IMR-90 (cell line): Measurements from ENCODE around the gene CTSC. TPM values are rescaled to one million over a fixed set of nuclear protein-coding genes. Genes with fewer than 3 reads are reported as not detected.

Source experiments
- ATAC-seq: fragments of 200-7000 bp; cut with Tn5 transposase; 2 replicates; pipeline ENCODE4 v1.9.1; 2020; ENCODE audit warnings: low read depth, mild to moderate bottlenecking, moderate library complexity
- BruUV-seq: library from RNA; stranded (reverse); fragments of 400-500 nt; replicated peaks from 2 replicates; lab custom pipeline; 2021; lab: Mats Ljungman, UMichigan
- CTCF ChIA-PET: fragments of 300-600 bp; formaldehyde crosslinking; extraction: SDS; loops from one replicate; lab custom pipeline; 2021; ENCODE audit warnings: antibody characterized with exemption; lab: Yijun Ruan, JAX
- POLR2A ChIA-PET: fragments of 300-600 bp; sonication (Branson Sonifier 250); formaldehyde crosslinking; loops from one replicate; lab custom pipeline; 2022; ENCODE audit warnings: antibody characterized with exemption; ENCODE audit not compliant: unreplicated experiment; lab: Charles Lee
- DNase-seq: peaks from one replicate; pipeline ENCODE4 v3.0.0; 2013
- H2AFZ ChIP-seq: replicated peaks from 2 replicates; pipeline ENCODE3; 2013; ENCODE audit warnings: low read length, mild to moderate bottlenecking; ENCODE audit not compliant: poor library complexity
- H2AK5ac ChIP-seq: 2 replicates; pipeline ENCODE4 v1.6.1; 2013; ENCODE audit warnings: low read depth, low read length, inconsistent platforms
- H2AK9ac ChIP-seq: replicated peaks from 2 replicates; pipeline ENCODE3; 2013; ENCODE audit warnings: mild to moderate bottlenecking, low read depth, low read length, moderate library complexity; ENCODE audit not compliant: poor library complexity
- H2BK120ac ChIP-seq: 2 replicates; pipeline ENCODE4 v1.6.1; 2013; ENCODE audit warnings: low read depth, low read length, inconsistent platforms
- H2BK15ac ChIP-seq: 3 replicates; pipeline ENCODE4 v1.6.1; 2013; ENCODE audit warnings: low read depth, low read length, inconsistent platforms
- H2BK20ac ChIP-seq: 2 replicates; pipeline ENCODE4 v1.6.1; 2013; ENCODE audit warnings: low read depth, mild to moderate bottlenecking, inconsistent platforms, low read length, moderate library complexity
- H2BK5ac ChIP-seq: 2 replicates; pipeline ENCODE4 v1.6.1; 2013; ENCODE audit warnings: mild to moderate bottlenecking, low read depth, low read length, inconsistent platforms; ENCODE audit not compliant: poor library complexity, severe bottlenecking
- H3K14ac ChIP-seq: replicated peaks from 2 replicates; pipeline ENCODE4 v1.6.1; 2013; ENCODE audit warnings: low read depth, low read length, inconsistent platforms
- H3K18ac ChIP-seq: 2 replicates; pipeline ENCODE4 v1.6.1; 2013; ENCODE audit warnings: low read depth, low read length, control low read depth
- H3K23ac ChIP-seq: 2 replicates; pipeline ENCODE4 v1.6.1; 2013; ENCODE audit warnings: low read depth, low read length, inconsistent platforms
- H3K27ac ChIP-seq: 2 replicates; pipeline ENCODE4 v1.5.1; 2013; ENCODE audit warnings: mild to moderate bottlenecking, control low read depth, low read length; ENCODE audit not compliant: insufficient read depth
- H3K27me3 ChIP-seq: 2 replicates; pipeline ENCODE4 v1.6.1; 2013; ENCODE audit warnings: low read length; ENCODE audit not compliant: control insufficient read depth, insufficient read depth
- H3K36me3 ChIP-seq: 2 replicates; pipeline ENCODE4 v1.6.1; 2013; ENCODE audit warnings: low read length, mixed read lengths; ENCODE audit not compliant: control insufficient read depth, insufficient read depth
- H3K4ac ChIP-seq: 2 replicates; pipeline ENCODE4 v1.6.1; 2013; ENCODE audit warnings: low read depth, low read length, inconsistent platforms
- H3K4me1 ChIP-seq: 2 replicates; pipeline ENCODE4 v1.6.1; 2013; ENCODE audit warnings: low read length, mixed read lengths; ENCODE audit not compliant: control insufficient read depth, insufficient read depth
- H3K4me2 ChIP-seq: 2 replicates; pipeline ENCODE4 v1.6.1; 2013; ENCODE audit warnings: low read depth, mild to moderate bottlenecking, control low read depth, low read length, moderate library complexity
- H3K4me3 ChIP-seq: 2 replicates; pipeline ENCODE4 v1.5.1; 2013; ENCODE audit warnings: low read depth, mild to moderate bottlenecking, control low read depth, low read length, moderate library complexity; ENCODE audit not compliant: insufficient read depth
- H3K56ac ChIP-seq: 2 replicates; pipeline ENCODE4 v1.6.1; 2013; ENCODE audit warnings: low read length, inconsistent platforms; ENCODE audit not compliant: insufficient read depth; ENCODE audit errors: extremely low read depth
- H3K79me1 ChIP-seq, 2 experiments: 2 replicates each; pipeline ENCODE4 v1.6.1; 2013; ENCODE audit warnings: low read length in 2 of 2, inconsistent platforms in 1 of 2, low read depth in 1 of 2
- H3K9ac ChIP-seq: 2 replicates; pipeline ENCODE4 v1.6.1; 2013; ENCODE audit warnings: low read depth, low read length, control low read depth
- H3K9me1 ChIP-seq: 2 replicates; pipeline ENCODE4 v1.6.1; 2013; ENCODE audit warnings: low read length, inconsistent platforms; ENCODE audit not compliant: insufficient read depth
- H3K9me3 ChIP-seq: 2 replicates; pipeline ENCODE4 v1.6.1; 2013; ENCODE audit warnings: low read length; ENCODE audit not compliant: control insufficient read depth, insufficient read depth
- H4K20me1 ChIP-seq: 2 replicates; pipeline ENCODE4 v1.6.1; 2013; ENCODE audit warnings: low read length, inconsistent platforms; ENCODE audit not compliant: insufficient read depth
- H4K5ac ChIP-seq: 2 replicates; pipeline ENCODE4 v1.6.1; 2013; ENCODE audit warnings: mild to moderate bottlenecking, low read depth, low read length, control low read depth
- H4K8ac ChIP-seq, 2 experiments: 2 replicates each; pipeline ENCODE4 v1.6.1; 2013; ENCODE audit warnings: low read depth in 2 of 2, low read length in 2 of 2, control low read depth in 1 of 2, inconsistent platforms in 1 of 2
- H4K91ac ChIP-seq: 2 replicates; pipeline ENCODE4 v1.6.1; 2013; ENCODE audit warnings: low read depth, low read length, inconsistent platforms; ENCODE audit not compliant: insufficient read depth
- CEBPB ChIP-seq: IDR thresholded peaks from 2 replicates; pipeline ENCODE4 v1.6.1; 2012; ENCODE audit warnings: low read depth, low read length, improper control_type of control experiment
- CHD1 ChIP-seq: IDR thresholded peaks from 2 replicates; pipeline ENCODE4 v1.6.1; 2012; ENCODE audit warnings: low read depth, low read length, improper control_type of control experiment
- WGBS, 2 experiments: methylation state at CpG; one replicate each; pipeline versions ENCODE4 v1.1.5 to v1.1.7; 2013; ENCODE audit warnings: missing lambda C conversion rate in 2 of 2; ENCODE audit not compliant: insufficient read length in 1 of 2; ENCODE audit errors: extremely low coverage in 2 of 2; 5-methylcytosine and 5-hydroxymethylcytosine counted together
- dilution Hi-C: fragments of 300-500 bp; cut with HindIII; formaldehyde crosslinking; loops from one replicate; pipeline ENCODE4 v1.14.3; 2018; ENCODE audit warnings: low sequenced_read_pairs; ENCODE audit not compliant: unreplicated experiment
- in situ Hi-C: fragments of 300-500 bp; cut with MboI; formaldehyde crosslinking; loops from 3 replicates; pipeline ENCODE4 v1.14.3; 2019; ENCODE audit warnings: low sequenced_read_pairs, inconsistent platforms, mixed read lengths
- intact Hi-C: fragments of 100-400 bp; cut with micrococcal nuclease; formaldehyde crosslinking; loops from 2 replicates; pipeline ENCODE4 v1.10.0; 2022
- polyA plus RNA-seq, 3 experiments: library from polyadenylated mRNA; depleted of rRNA; stranded (reverse); fragments of >200 nt; gene quantifications; 2 replicates each; pipeline ENCODE4 v1.2.3, GENCODE V29; 2012; ENCODE audit warnings: low replicate concordance in 1 of 3
- total RNA-seq: library from RNA; depleted of rRNA; stranded (reverse); fragments of >200 nt; gene quantifications from 2 replicates; pipeline ENCODE4 v1.2.3, GENCODE V29; 2012

The CTSC gene
- total and polyA plus RNA-seq, 2 of the 4 experiments (the other 2 are of a cell fraction): 208 to 299 TPM

- Histone ChIP-seq H2BK20ac (no peak overlapping the region), H3K9ac (no peak overlapping the region), H3K36me3 (peaks cover 39% of the 10 kb centered on the region), H2AK9ac (no peak overlapping the region), H3K27ac (no peak overlapping the region), H3K9me1 (peaks cover 7% of the 10 kb centered on the region), H3K4me3 (no peak overlapping the region), H2AK5ac (no peak overlapping the region), H3K4me1 (peaks cover 2% of the 10 kb centered on the region), H3K56ac (no peak overlapping the region), H3K18ac (no peak overlapping the region), H3K4me2 (no peak overlapping the region), H3K23ac (no peak overlapping the region), H3K4ac (no peak overlapping the region), H3K27me3 (no peaks in the 10 kb centered on the region), H3K14ac (no peak overlapping the region), H3K9me3 (no peaks in the 10 kb centered on the region), H4K8ac (no peak overlapping the region), H4K20me1 (peaks cover 31% of the 10 kb centered on the region), H2BK15ac (no peak overlapping the region), H2AFZ (no peak overlapping the region), H4K91ac (no peak overlapping the region), H2BK5ac (no peak overlapping the region), H3K79me1 (peaks cover 15 to 71% of the 10 kb centered on the region in 2 experiments), H4K5ac (no peak overlapping the region), H2BK120ac (no peak overlapping the region)
- WGBS, 2 experiments: no CpG with 5 or more reads among the region's 1 CpG
- ChIA-PET POLR2A (no interaction called here), CTCF (no interaction called here)
- in situ Hi-C loops: no loop called here
- ATAC-seq: no peak
- dilution Hi-C loops: no loop called here
- intact Hi-C loops: no loop called here
- TF ChIP-seq CHD1: no peak
- TF ChIP-seq CEBPB: peak; percentile 35; the same call in 1 of the 2 replicates
- DNase-seq: no peak
- BruUV-seq: no TSS peak
Observed at GRCh38 chr11:88332851-88333250, 4.7 kb downstream of the CTSC start.
